ENCODE measurements around the gene RBFA.

The RBFA gene

GRCh38 chr18:80034852-80035406 is 695 bp downstream of the RBFA start:
- in situ Hi-C loops (cut with HindIII; ENCODE audit: low pct_ligation_motif_present, low sequenced_read_pairs), result no loop called here
- H3K27me3 ChIP-seq (replicated peaks), result no peaks in the 10 kb centered on the region
- peak overlapping the region; percentile 83 for H3K4me3 ChIP-seq (ENCODE audit: low read depth, low read length)
- H3K36me3 ChIP-seq (replicated peaks), result no peaks in the 10 kb centered on the region
- peak overlapping the region; percentile 55 for H3K27ac ChIP-seq
- DNase-seq, result no peak
- TF ChIP-seq, protein P1, sequence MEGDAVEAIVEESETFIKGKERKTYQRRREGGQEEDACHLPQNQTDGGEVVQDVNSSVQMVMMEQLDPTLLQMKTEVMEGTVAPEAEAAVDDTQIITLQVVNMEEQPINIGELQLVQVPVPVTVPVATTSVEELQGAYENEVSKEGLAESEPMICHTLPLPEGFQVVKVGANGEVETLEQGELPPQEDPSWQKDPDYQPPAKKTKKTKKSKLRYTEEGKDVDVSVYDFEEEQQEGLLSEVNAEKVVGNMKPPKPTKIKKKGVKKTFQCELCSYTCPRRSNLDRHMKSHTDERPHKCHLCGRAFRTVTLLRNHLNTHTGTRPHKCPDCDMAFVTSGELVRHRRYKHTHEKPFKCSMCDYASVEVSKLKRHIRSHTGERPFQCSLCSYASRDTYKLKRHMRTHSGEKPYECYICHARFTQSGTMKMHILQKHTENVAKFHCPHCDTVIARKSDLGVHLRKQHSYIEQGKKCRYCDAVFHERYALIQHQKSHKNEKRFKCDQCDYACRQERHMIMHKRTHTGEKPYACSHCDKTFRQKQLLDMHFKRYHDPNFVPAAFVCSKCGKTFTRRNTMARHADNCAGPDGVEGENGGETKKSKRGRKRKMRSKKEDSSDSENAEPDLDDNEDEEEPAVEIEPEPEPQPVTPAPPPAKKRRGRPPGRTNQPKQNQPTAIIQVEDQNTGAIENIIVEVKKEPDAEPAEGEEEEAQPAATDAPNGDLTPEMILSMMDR (IDR thresholded peaks at IDR 0.05; ENCODE audit: low read depth, low read length, missing control alignments), result no peak

DNA sequence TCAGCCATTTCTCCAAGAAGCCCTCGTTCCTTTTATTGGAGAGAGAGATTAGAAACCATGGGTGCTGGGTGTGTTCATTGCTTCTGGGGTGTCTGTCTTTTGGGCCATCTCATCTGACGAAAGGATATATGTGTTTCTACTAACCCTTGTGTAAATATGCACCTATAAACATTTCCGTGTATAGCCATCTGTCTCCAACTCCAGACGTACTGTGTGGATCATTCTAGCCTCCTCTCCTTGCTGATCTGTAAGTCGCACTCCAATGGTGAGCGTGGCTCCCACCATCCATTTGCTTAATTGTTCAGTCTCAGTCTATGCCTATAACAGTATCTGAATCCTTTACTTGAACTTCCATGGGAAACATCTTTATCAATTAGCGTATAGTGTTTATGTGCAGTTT is 1.8 kb downstream of the RBFA start:
- TF ChIP-seq, protein P1 (IDR thresholded peaks at IDR 0.05; ENCODE audit: low read depth, low read length, missing control alignments), result no peak
- H3K36me3 ChIP-seq (replicated peaks), result no peaks in the 10 kb centered on the region
- in situ Hi-C loops (cut with HindIII; ENCODE audit: low pct_ligation_motif_present, low sequenced_read_pairs), result no loop called here
- no peak overlapping the region for H3K4me3 ChIP-seq (ENCODE audit: low read depth, low read length)
- no peaks in the 10 kb centered on the region for H3K27me3 ChIP-seq (replicated peaks)
- H3K27ac ChIP-seq, result no peak overlapping the region
- no peak for DNase-seq

- H3K36me3 ChIP-seq (replicated peaks), result no peaks in the 10 kb centered on the region
- no peaks in the 10 kb centered on the region for H3K27me3 ChIP-seq (replicated peaks)
- TF ChIP-seq, protein P1 (IDR thresholded peaks at IDR 0.05; ENCODE audit: low read depth, low read length, missing control alignments), result no peak
- no peak overlapping the region for H3K4me3 ChIP-seq (ENCODE audit: low read depth, low read length)
- no peak overlapping the region for H3K27ac ChIP-seq
- no peak for DNase-seq
- in situ Hi-C loops (cut with HindIII; ENCODE audit: low pct_ligation_motif_present, low sequenced_read_pairs), result no loop called here
Measured at GRCh38 chr18:80037300-80037699, 3.1 kb downstream of the RBFA start.

GRCh38 chr18:80037869-80038630 is 3.8 kb downstream of the RBFA start:
- Histone ChIP-seq H3K4me3 (ENCODE audit: low read depth, low read length) (no peak overlapping the region), H3K27ac (no peak overlapping the region), H3K27me3 (replicated peaks) (no peaks in the 10 kb centered on the region), H3K36me3 (replicated peaks) (no peaks in the 10 kb centered on the region)
- TF ChIP-seq, protein P1 (IDR thresholded peaks at IDR 0.05; ENCODE audit: low read depth, low read length, missing control alignments), result no peak
- in situ Hi-C loops (cut with HindIII; ENCODE audit: low pct_ligation_motif_present, low sequenced_read_pairs), result no loop called here
- DNase-seq, result no peak

GRCh38 chr18:80040515-80040914 is 6.3 kb downstream of the RBFA start:
- in situ Hi-C loops (cut with HindIII; ENCODE audit: low pct_ligation_motif_present, low sequenced_read_pairs), result no loop called here
- TF ChIP-seq, protein P1 (IDR thresholded peaks at IDR 0.05; ENCODE audit: low read depth, low read length, missing control alignments), result no peak
- Histone ChIP-seq H3K27ac (no peak overlapping the region), H3K27me3 (replicated peaks) (no peaks in the 10 kb centered on the region), H3K4me3 (ENCODE audit: low read depth, low read length) (no peak overlapping the region), H3K36me3 (replicated peaks) (no peaks in the 10 kb centered on the region)
- DNase-seq, result no peak
